SU-DHL-6 (cell line): ENCODE results near the gene SDK1.

Source experiments
- CTCF ChIP-seq: fragments of 200-600 bp; sonication (generic); IDR thresholded peaks from one replicate; pipeline ENCODE4 v1.5.1; 2017; ENCODE audit warnings: antibody characterized with exemption, mild to moderate bottlenecking, low read length, moderate library complexity; ENCODE audit not compliant: insufficient read depth, poor library complexity, severe bottlenecking
- EZH2phosphoT487 ChIP-seq: fragments of 200-600 bp; sonication (generic), shearing (Covaris generic); conservative IDR thresholded peaks from 2 replicates; pipeline ENCODE4 v1.6.1; 2018; ENCODE audit warnings: mild to moderate bottlenecking, antibody characterized with exemption, low read length, moderate library complexity, mixed read lengths

DNA sequence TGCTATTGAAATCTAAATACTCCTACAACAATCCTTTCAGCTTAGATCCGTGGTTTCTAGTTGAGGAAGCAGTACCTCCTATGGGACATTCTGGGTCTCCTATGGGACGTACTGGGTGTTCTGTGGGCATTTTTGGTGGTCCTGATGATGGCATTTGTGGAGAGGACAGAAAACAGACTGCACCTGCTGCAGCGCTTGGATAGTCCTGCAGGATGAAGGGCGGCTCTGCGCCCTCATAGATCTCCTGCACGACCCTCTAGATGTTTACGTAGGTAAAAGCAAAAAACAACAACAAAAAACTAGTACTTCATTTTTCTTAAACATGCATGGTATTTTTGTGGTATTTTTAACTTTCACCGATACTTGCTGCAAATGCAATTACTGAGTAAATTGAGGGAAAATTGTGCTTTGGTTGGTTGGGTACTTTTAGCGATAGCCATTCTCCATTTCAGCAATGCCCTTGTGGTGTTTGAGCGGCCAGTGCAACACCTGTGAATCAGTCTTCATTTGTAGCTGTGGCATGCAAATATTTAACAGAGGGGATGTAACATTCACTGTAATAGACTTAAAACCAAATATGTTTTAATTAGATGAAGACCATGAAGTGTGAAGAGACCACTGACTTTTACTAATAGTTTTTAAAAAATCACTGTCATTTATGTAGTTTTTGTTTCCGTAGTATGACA is 461.2 kb downstream of the SDK1 start:
- TF ChIP-seq CTCF (no peak), EZH2phosphoT487 (no peak)
